Epithelial cell of umbilical artery (primary cell): Measurements from ENCODE around the gene FAS. TPM values are rescaled to one million over a fixed set of nuclear protein-coding genes. Genes with fewer than 3 reads are reported as not detected.

Experiments used
- total RNA-seq: library from RNA; depleted of rRNA; stranded (reverse); fragments of >200 nt; gene quantifications from 2 replicates; pipeline ENCODE4 v1.2.3, GENCODE V29; 2014

FAS gene
- 6.2 and 10.9 TPM in 2 replicates for total RNA-seq

GRCh38 chr10:88990384-88991160 is at the start of gene FAS:
Gene FAS (plus strand): TSS chr10:88990798. CDS start chr10:88990877, 79 bp downstream.

GRCh38 chr10:88952647-88953111 is 37.9 kb upstream of the FAS start, which contains the start of gene ACTA2:
Gene ACTA2 (minus strand): TSS chr10:88952773. CDS start chr10:88948930, 3,843 bp downstream.

Other genes with a start within 250 kb of the FAS start
- gene LIPN, start 230.8 kb upstream of the FAS start, total RNA-seq, result not detected in 2 replicates
- not detected in 2 replicates for gene LIPM, start 188.1 kb upstream of the FAS start, total RNA-seq
- not detected in 2 replicates for gene ANKRD22, start 139.0 kb upstream of the FAS start, total RNA-seq
- under 0.01 and 0.61 TPM in 2 replicates for gene STAMBPL1, start 110.6 kb upstream of the FAS start, total RNA-seq
- 7.1 and 14.0 TPM in 2 replicates for gene ACTA2, start 38.0 kb upstream of the FAS start, total RNA-seq
- not detected in 2 replicates for gene CH25H, start 216.5 kb downstream of the FAS start, total RNA-seq